Lower lobe of right lung (tissue), 2 donors: ENCODE data around the gene TTC33. TPM values are rescaled to one million over a fixed set of nuclear protein-coding genes. Genes with fewer than 3 reads are reported as not detected.
"Not testable (repeated sequence)": the region's sequence is repeated elsewhere in the genome, so short reads cannot be mapped to it uniquely, and the experiment has no call there.

Source experiments
- ATAC-seq, 2 donors: fragments of 200-7000 bp; cut with Tn5 transposase; one replicate each; pipeline ENCODE4 v1.9.1; 2020 to 2022; ENCODE audit warnings: mild to moderate bottlenecking in 2 of 2, moderate library complexity in 2 of 2
- DNase-seq: peaks from one replicate; pipeline ENCODE4 v3.0.0-alpha.2; 2020
- H3K27ac ChIP-seq: fragments of 200-600 bp; one replicate; pipeline ENCODE4 v1.8.0; 2022
- H3K27me3 ChIP-seq: fragments of 200-600 bp; one replicate; pipeline ENCODE4 v1.8.0; 2022; ENCODE audit warnings: low read depth
- H3K36me3 ChIP-seq: fragments of 200-600 bp; one replicate; pipeline ENCODE4 v1.8.0; 2022; ENCODE audit warnings: mild to moderate bottlenecking
- H3K4me1 ChIP-seq: fragments of 200-600 bp; one replicate; pipeline ENCODE4 v1.8.0; 2022
- H3K4me3 ChIP-seq: fragments of 200-600 bp; one replicate; pipeline ENCODE4 v1.8.0; 2022; ENCODE audit warnings: mild to moderate bottlenecking
- H3K9me3 ChIP-seq: fragments of 200-600 bp; one replicate; pipeline ENCODE4 v1.8.0; 2022
- CTCF ChIP-seq: fragments of 200-600 bp; IDR thresholded peaks from one replicate; pipeline ENCODE4 v1.8.0; 2022; ENCODE audit warnings: antibody characterized with exemption, mild to moderate bottlenecking
- intact Hi-C: fragments of 100-400 bp; cut with DNase I; formaldehyde crosslinking; loops from one replicate; pipeline ENCODE4 v1.11.0; 2022
- total RNA-seq: library from RNA; stranded (reverse); fragmentation: NEBNext Ultra II Directional; extraction: Animal tissue kit (Norgen Biotek cat#: 25700); gene quantifications from one replicate; pipeline ENCODE4 v1.2.1, GENCODE V29; 2021
- donor health status: DM: no; HTN: yes; CAD: no; lungs with severe emphysema.

The TTC33 gene
- total RNA-seq, 1 donor from 2014 or later = 14.9 TPM

- Histone ChIP-seq H3K4me1 (no peaks in the 10 kb centered on the region), H3K4me3 (no peak overlapping the region), H3K36me3 (no peaks in the 10 kb centered on the region), H3K27ac (no peak overlapping the region), H3K9me3 (no peaks in the 10 kb centered on the region), H3K27me3 (no peaks in the 10 kb centered on the region)
- intact Hi-C loops = no loop called here
- no peak for DNase-seq
- TF ChIP-seq CTCF = no peak
- ATAC-seq = no peak
Observed at GRCh38 chr5:40599676-40600075, 156.1 kb downstream of the TTC33 start.

- no peak for ATAC-seq
- no peaks in the 10 kb centered on the region for H3K9me3 ChIP-seq
- intact Hi-C loops = no loop called here
- DNase-seq = no peak
- no peak for TF ChIP-seq CTCF
- H3K4me1 ChIP-seq = no peaks in the 10 kb centered on the region
- H3K36me3 ChIP-seq = no peaks in the 10 kb centered on the region
- no peak overlapping the region for H3K27ac ChIP-seq
- H3K4me3 ChIP-seq = no peak overlapping the region
- H3K27me3 ChIP-seq = no peaks in the 10 kb centered on the region
Observed at GRCh38 chr5:40594811-40595210, 160.9 kb downstream of the TTC33 start.

GRCh38 chr5:40591727-40592396 lies 163.9 kb downstream of the TTC33 start:
- intact Hi-C loops, H3K36me3 ChIP-seq, H3K9me3 ChIP-seq, DNase-seq, H3K4me3 ChIP-seq, H3K4me1 ChIP-seq, ATAC-seq, H3K27ac ChIP-seq, H3K27me3 ChIP-seq: not testable (repeated sequence)

- Histone ChIP-seq H3K4me3 (no peak overlapping the region), H3K27me3 (no peaks in the 10 kb centered on the region), H3K4me1 (no peaks in the 10 kb centered on the region), H3K36me3 (no peaks in the 10 kb centered on the region), H3K27ac (no peak overlapping the region), H3K9me3 (no peaks in the 10 kb centered on the region)
- ATAC-seq (peak in 1 of 2 donors; percentile 63), DNase-seq (no peak)
- intact Hi-C loops = no loop called here
- no peak for TF ChIP-seq CTCF
Observed at GRCh38 chr5:40587376-40587775, 168.4 kb downstream of the TTC33 start.

- Histone ChIP-seq H3K27me3 (no peaks in the 10 kb centered on the region), H3K36me3 (no peaks in the 10 kb centered on the region), H3K4me1 (no peaks in the 10 kb centered on the region), H3K27ac (no peak overlapping the region), H3K9me3 (no peaks in the 10 kb centered on the region), H3K4me3 (no peak overlapping the region)
- DNase-seq (no peak), ATAC-seq (peak; percentile 75 to 87)
- intact Hi-C loops = no loop called here
- TF ChIP-seq CTCF = no peak
Observed at GRCh38 chr5:40585537-40586267, 170.1 kb downstream of the TTC33 start.

- Histone ChIP-seq H3K4me1 (no peaks in the 10 kb centered on the region), H3K36me3 (no peaks in the 10 kb centered on the region)
- intact Hi-C loops = no loop called here
Observed at GRCh38 chr5:40584054-40584453, 171.7 kb downstream of the TTC33 start.

More at GRCh38 chr5:40584054-40584453, 171.7 kb downstream of the TTC33 start:
- ATAC-seq = no peak
- Histone ChIP-seq H3K4me3 (no peak overlapping the region), H3K27me3 (no peaks in the 10 kb centered on the region), H3K9me3 (no peaks in the 10 kb centered on the region), H3K27ac (no peak overlapping the region)
- DNase-seq = no peak
- TF ChIP-seq CTCF = no peak
